SK-N-SH treated with all-trans-retinoic acid at 6 μM for 48 hours (cell line): ENCODE data around the gene TTC3.

Source experiments
- ATAC-seq: fragments of 200-7000 bp; cut with Tn5 transposase; 3 replicates; pipeline ENCODE4 v1.9.1; 2020; ENCODE audit warnings: mild to moderate bottlenecking, moderate library complexity
- BACH2 ChIP-seq: fragments of 250-450 bp; sonication (Bioruptor Pico); IDR thresholded peaks from 2 replicates; pipeline ENCODE4 v1.9.0; 2021; ENCODE audit warnings: mild to moderate bottlenecking, borderline replicate concordance
- CREB5 ChIP-seq: fragments of 250-450 bp; sonication (Bioruptor Pico); IDR thresholded peaks from 2 replicates; pipeline ENCODE4 v1.5.1; 2020; ENCODE audit warnings: low read depth, mild to moderate bottlenecking, moderate library complexity
- CSDC2 ChIP-seq: fragments of 250-450 bp; sonication (Bioruptor Pico); IDR thresholded peaks from 2 replicates; pipeline ENCODE4 v1.5.0; 2020; ENCODE audit warnings: mild to moderate bottlenecking, moderate library complexity
- CSRNP3 ChIP-seq: fragments of 250-450 bp; sonication (Bioruptor Pico); IDR thresholded peaks from 2 replicates; pipeline ENCODE4 v1.5.1; 2021; ENCODE audit warnings: mild to moderate bottlenecking, moderate library complexity
- ESRRG ChIP-seq: fragments of 250-450 bp; sonication (Bioruptor Pico); IDR thresholded peaks from 2 replicates; pipeline ENCODE4 v1.6.1; 2021; ENCODE audit warnings: mild to moderate bottlenecking
- ISL1 ChIP-seq: fragments of 250-450 bp; sonication (Bioruptor Pico); IDR thresholded peaks from 2 replicates; pipeline ENCODE4 v2.1.2; 2022; ENCODE audit warnings: mild to moderate bottlenecking, moderate library complexity
- OSR1 ChIP-seq: fragments of 250-450 bp; sonication (Bioruptor Pico); IDR thresholded peaks from 2 replicates; pipeline ENCODE4 v1.8.0; 2022; ENCODE audit warnings: moderate library complexity, mild to moderate bottlenecking, inconsistent platforms
- PATZ1 ChIP-seq: fragments of 250-450 bp; sonication (Bioruptor Pico); IDR thresholded peaks from 2 replicates; pipeline ENCODE4 v1.8.0; 2020; ENCODE audit warnings: mild to moderate bottlenecking, moderate library complexity, borderline replicate concordance
- POU6F1 ChIP-seq: fragments of 250-450 bp; sonication (Bioruptor Pico); IDR thresholded peaks from 2 replicates; pipeline ENCODE4 v1.8.0; 2021; ENCODE audit warnings: low read depth, mild to moderate bottlenecking, moderate library complexity, borderline replicate concordance
- PPARA ChIP-seq: fragments of 250-450 bp; sonication (Bioruptor Pico); IDR thresholded peaks from 2 replicates; pipeline ENCODE4 v1.5.0; 2020; ENCODE audit warnings: mild to moderate bottlenecking, borderline replicate concordance
- RARB ChIP-seq: fragments of 250-450 bp; sonication (Bioruptor Pico); IDR thresholded peaks from 2 replicates; pipeline ENCODE4 v1.8.0; 2021; ENCODE audit warnings: mild to moderate bottlenecking, moderate library complexity
- SNAI2 ChIP-seq: fragments of 250-450 bp; sonication (Bioruptor Pico); IDR thresholded peaks from 2 replicates; pipeline ENCODE4 v1.5.0; 2020; ENCODE audit warnings: mild to moderate bottlenecking, moderate library complexity
- TCF4 ChIP-seq: fragments of 250-450 bp; sonication (Bioruptor Pico); IDR thresholded peaks from 2 replicates; pipeline ENCODE4 v1.8.0; 2021; ENCODE audit warnings: mild to moderate bottlenecking, moderate library complexity, borderline replicate concordance
- TOX ChIP-seq: fragments of 250-450 bp; sonication (Bioruptor Pico); IDR thresholded peaks from 2 replicates; pipeline ENCODE4 v1.8.0; 2021; ENCODE audit warnings: mild to moderate bottlenecking, moderate library complexity, borderline replicate concordance
- TSHZ2 ChIP-seq: fragments of 250-450 bp; sonication (Bioruptor Pico); IDR thresholded peaks from 2 replicates; pipeline ENCODE4 v1.5.0; 2020; ENCODE audit warnings: mild to moderate bottlenecking, moderate library complexity
- ZC3H10 ChIP-seq: fragments of 250-450 bp; sonication (Bioruptor Pico); IDR thresholded peaks from 2 replicates; pipeline ENCODE4 v1.5.1; 2021; ENCODE audit warnings: mild to moderate bottlenecking, moderate library complexity
- ZFP3 ChIP-seq: fragments of 250-450 bp; sonication (Bioruptor Pico); IDR thresholded peaks from 2 replicates; pipeline ENCODE4 v1.5.0; 2020; ENCODE audit warnings: mild to moderate bottlenecking, moderate library complexity
- ZFP30 ChIP-seq: fragments of 450-650 bp; formaldehyde crosslinking; IDR thresholded peaks from 2 replicates; pipeline ENCODE4 v1.5.0; 2022; ENCODE audit warnings: mild to moderate bottlenecking, moderate library complexity
- ZNF565 ChIP-seq: fragments of 450-650 bp; formaldehyde crosslinking; conservative IDR thresholded peaks from 2 replicates; pipeline ENCODE4 v1.5.0; 2020; ENCODE audit warnings: low read depth, mild to moderate bottlenecking, moderate library complexity
- ZNF70 ChIP-seq: fragments of 450-650 bp; formaldehyde crosslinking; IDR thresholded peaks from 2 replicates; pipeline ENCODE4 v1.5.0; 2020; ENCODE audit warnings: mild to moderate bottlenecking, moderate library complexity
- ZNF8 ChIP-seq: fragments of 450-650 bp; formaldehyde crosslinking; IDR thresholded peaks from 2 replicates; pipeline ENCODE4 v1.5.0; 2020; ENCODE audit warnings: mild to moderate bottlenecking, moderate library complexity

TTC3 gene

GRCh38 chr21:37230632-37231248, 157.7 kb downstream of the TTC3 start:
- TF ChIP-seq ZC3H10: no peak
- no peak for TF ChIP-seq PPARA (CRISPR knock-in tag)
- no peak for TF ChIP-seq OSR1 (CRISPR knock-in tag)
- no peak for TF ChIP-seq CSDC2
- TF ChIP-seq TSHZ2: no peak
- no peak for TF ChIP-seq ZNF8 (CRISPR knock-in tag)
- no peak for TF ChIP-seq ESRRG (CRISPR knock-in tag)
- TF ChIP-seq CSRNP3 (CRISPR knock-in tag): no peak
- TF ChIP-seq RARB (CRISPR knock-in tag): no peak
- TF ChIP-seq ZFP30 (CRISPR knock-in tag): no peak
- no peak for TF ChIP-seq TCF4 (CRISPR knock-in tag)
- no peak for TF ChIP-seq SNAI2 (CRISPR knock-in tag)
- ATAC-seq: no peak

GRCh38 chr21:37231249-37231645, 158.2 kb downstream of the TTC3 start:
- TF ChIP-seq ZC3H10: no peak
- TF ChIP-seq BACH2 (CRISPR knock-in tag): no peak
- no peak for TF ChIP-seq OSR1 (CRISPR knock-in tag)
- no peak for ATAC-seq

GRCh38 chr21:37231671-37232070, 158.6 kb downstream of the TTC3 start:
- no peak for TF ChIP-seq TOX
- TF ChIP-seq ZFP3 (CRISPR knock-in tag): no peak
- TF ChIP-seq CSDC2: no peak
- no peak for TF ChIP-seq TCF4 (CRISPR knock-in tag)
- no peak for TF ChIP-seq PATZ1 (CRISPR knock-in tag)
- no peak for TF ChIP-seq PPARA (CRISPR knock-in tag)
- no peak for TF ChIP-seq BACH2 (CRISPR knock-in tag)
- TF ChIP-seq ZFP30 (CRISPR knock-in tag): no peak
- no peak for TF ChIP-seq ZNF565 (CRISPR knock-in tag)
- TF ChIP-seq RARB (CRISPR knock-in tag): no peak
- no peak for TF ChIP-seq ZC3H10
- no peak for TF ChIP-seq ISL1 (CRISPR knock-in tag)
- TF ChIP-seq POU6F1: no peak
- no peak for TF ChIP-seq SNAI2 (CRISPR knock-in tag)
- TF ChIP-seq CREB5 (CRISPR knock-in tag): no peak
- TF ChIP-seq TSHZ2: no peak
- TF ChIP-seq ESRRG (CRISPR knock-in tag): no peak
- TF ChIP-seq OSR1 (CRISPR knock-in tag): no peak
- TF ChIP-seq ZNF70 (CRISPR knock-in tag): no peak
- no peak for ATAC-seq
